Stomach (tissue), 4 donors: ENCODE measurements around the gene CNN2.

Experiments used
- CTCF ChIP-seq, 7 experiments: fragments of 450-650 bp in 4 of 7; fragments of 200-600 bp in 3 of 7; sonication (generic) in 3 of 7; IDR thresholded peaks; one replicate each; pipeline ENCODE4 v1.5.1; 2016 to 2019; ENCODE audit warnings: antibody characterized with exemption in 7 of 7, control low read depth in 2 of 7, mild to moderate bottlenecking in 1 of 7
- EP300 ChIP-seq: sonication (generic); formaldehyde crosslinking; IDR thresholded peaks from one replicate; pipeline ENCODE4 v1.6.1; 2017; ENCODE audit warnings: antibody characterized with exemption

GRCh38 chr19:1087813-1088415 lies 61.5 kb downstream of the CNN2 start:
- TF ChIP-seq CTCF (IDR thresholded peaks at IDR 0.05) (no peak), EP300 (no peak)
